ENCODE results near the gene CEND1. TPM values are rescaled to one million over a fixed set of nuclear protein-coding genes. Genes with fewer than 3 reads are reported as not detected.

The CEND1 gene
- total and polyA plus RNA-seq, 2 of the 13 experiments (the other 11 are each of a cell fraction or from before 2014, with no cell fraction given) = not detected

GRCh38 chr11:809287-810039 is 19.6 kb upstream of the CEND1 start, which contains the start of gene RPLP2 (continued):
- TF ChIP-seq ZBTB2 (CRISPR knock-in tag; IDR thresholded peaks at IDR 0.05; ENCODE audit: low read depth) (peak; percentile 82), ZNF253 (CRISPR knock-in tag; IDR thresholded peaks at IDR 0.05; ENCODE audit: borderline replicate concordance) (peak; percentile 44; the same call in 1 of the 2 replicates), TCF7L2 (IDR thresholded peaks at IDR 0.05; ENCODE audit: low read depth, low read length) (no peak), NR1H2 (CRISPR knock-in tag; IDR thresholded peaks at IDR 0.05; ENCODE audit: borderline replicate concordance, low read depth) (no peak), ZSCAN30 (CRISPR knock-in tag; IDR thresholded peaks at IDR 0.05) (no peak), GTF3A (CRISPR knock-in tag; conservative IDR thresholded peaks at IDR 0.05) (peak; percentile 65; the same call in 1 of the 2 replicates), ZNF614 (CRISPR knock-in tag; IDR thresholded peaks at IDR 0.05; ENCODE audit: borderline replicate concordance) (peak; percentile 76; the same call in 1 of the 2 replicates), KLF6 (CRISPR knock-in tag; IDR thresholded peaks at IDR 0.05) (peak; percentile 64), ZBTB14 (CRISPR knock-in tag; IDR thresholded peaks at IDR 0.05) (peak; percentile 74), MTA3 (CRISPR knock-in tag; IDR thresholded peaks at IDR 0.05) (no peak), ZNF558 (CRISPR knock-in tag; IDR thresholded peaks at IDR 0.05; ENCODE audit: borderline replicate concordance) (peak; percentile 83), NFYC (CRISPR knock-in tag; IDR thresholded peaks at IDR 0.05) (peak; percentile 90), KMT2A (CRISPR knock-in tag; IDR thresholded peaks at IDR 0.05) (peak; percentile 65; the same call in 1 of the 2 replicates), AHR (CRISPR knock-in tag; IDR thresholded peaks at IDR 0.05) (peak; percentile 49), MAF1 (CRISPR knock-in tag; IDR thresholded peaks at IDR 0.05; ENCODE audit: borderline replicate concordance) (no peak), ZBTB21 (CRISPR knock-in tag; IDR thresholded peaks at IDR 0.05) (peak; percentile 80), ZNF432 (CRISPR knock-in tag; IDR thresholded peaks at IDR 0.05; ENCODE audit: borderline replicate concordance) (no peak), DNMT3B (CRISPR knock-in tag; conservative IDR thresholded peaks at IDR 0.05) (no peak), GMEB1 (CRISPR knock-in tag; IDR thresholded peaks at IDR 0.05; ENCODE audit: borderline replicate concordance) (peak; percentile 96), HOXA5 (CRISPR knock-in tag; IDR thresholded peaks at IDR 0.05) (peak; percentile 23; the same call in 1 of the 2 replicates), IRX3 (CRISPR knock-in tag; IDR thresholded peaks at IDR 0.05; ENCODE audit: borderline replicate concordance, low read depth) (peak; percentile 9; the same call in 1 of the 2 replicates), ZNF75D (CRISPR knock-in tag; IDR thresholded peaks at IDR 0.05; ENCODE audit: borderline replicate concordance) (no peak), SUZ12 (IDR thresholded peaks at IDR 0.05; ENCODE audit: low read depth, low read length) (peak; percentile 60), ZNF672 (CRISPR knock-in tag; IDR thresholded peaks at IDR 0.05) (no peak), TGIF2 (CRISPR knock-in tag; IDR thresholded peaks at IDR 0.05) (peak; percentile 78; the same call in 1 of the 2 replicates), PBX3 (CRISPR knock-in tag; IDR thresholded peaks at IDR 0.05; ENCODE audit: borderline replicate concordance) (no peak)

Data from HepG2 (cell line).